GM12875 (cell line): Measurements from ENCODE around the gene PRDX2.
"Not testable (repeated sequence)": the region's sequence is repeated elsewhere in the genome, so short reads cannot be mapped to it uniquely, and the experiment has no call there.

Experiments
- H3K4me3 ChIP-seq: one replicate; pipeline ENCODE4 v1.5.1; 2011; ENCODE audit warnings: low read depth, low read length, control low read depth
- TF ChIP-seq, protein P1 (sequence below): IDR thresholded peaks from 2 replicates; pipeline ENCODE4 v1.5.1; 2011; ENCODE audit warnings: low read depth, mild to moderate bottlenecking, control low read depth, inconsistent platforms, low read length, moderate library complexity, borderline replicate concordance; ENCODE audit not compliant: insufficient read depth

The PRDX2 gene

DNA sequence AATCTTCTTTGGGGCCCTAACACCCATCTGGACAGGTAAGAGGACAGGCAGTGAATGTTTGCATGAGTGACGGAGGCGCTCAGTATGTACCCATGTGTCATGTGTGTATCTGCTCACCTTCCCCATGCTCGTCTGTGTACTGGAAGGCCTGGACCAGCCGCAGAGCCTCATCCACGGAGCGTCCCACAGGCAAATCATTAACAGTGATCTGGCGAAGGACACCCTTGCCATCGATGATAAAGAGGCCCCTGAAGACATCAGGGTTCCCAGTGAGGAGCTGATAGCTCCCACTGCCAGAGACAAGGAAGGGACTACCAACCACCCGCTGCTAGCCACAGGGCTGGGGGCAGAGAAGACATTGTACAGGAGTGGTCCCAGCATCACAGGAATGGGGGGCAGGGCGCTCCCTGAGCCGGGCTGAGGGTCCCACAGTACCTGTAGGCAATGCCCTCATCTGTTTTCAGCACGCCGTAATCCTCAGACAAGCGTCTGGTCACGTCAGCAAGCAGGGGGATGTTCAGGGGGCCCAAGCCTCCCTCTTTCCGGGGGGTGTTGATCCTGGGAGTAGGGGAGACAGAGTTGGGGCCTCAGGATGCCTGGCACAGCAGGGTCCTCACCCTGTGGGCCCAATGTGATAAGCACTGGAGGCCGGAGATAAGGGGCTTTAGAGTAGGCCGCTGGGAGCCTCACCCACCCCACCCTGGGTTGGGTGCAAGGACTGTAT, 1.7 kb downstream of the PRDX2 start:
- TF ChIP-seq, protein P1, sequence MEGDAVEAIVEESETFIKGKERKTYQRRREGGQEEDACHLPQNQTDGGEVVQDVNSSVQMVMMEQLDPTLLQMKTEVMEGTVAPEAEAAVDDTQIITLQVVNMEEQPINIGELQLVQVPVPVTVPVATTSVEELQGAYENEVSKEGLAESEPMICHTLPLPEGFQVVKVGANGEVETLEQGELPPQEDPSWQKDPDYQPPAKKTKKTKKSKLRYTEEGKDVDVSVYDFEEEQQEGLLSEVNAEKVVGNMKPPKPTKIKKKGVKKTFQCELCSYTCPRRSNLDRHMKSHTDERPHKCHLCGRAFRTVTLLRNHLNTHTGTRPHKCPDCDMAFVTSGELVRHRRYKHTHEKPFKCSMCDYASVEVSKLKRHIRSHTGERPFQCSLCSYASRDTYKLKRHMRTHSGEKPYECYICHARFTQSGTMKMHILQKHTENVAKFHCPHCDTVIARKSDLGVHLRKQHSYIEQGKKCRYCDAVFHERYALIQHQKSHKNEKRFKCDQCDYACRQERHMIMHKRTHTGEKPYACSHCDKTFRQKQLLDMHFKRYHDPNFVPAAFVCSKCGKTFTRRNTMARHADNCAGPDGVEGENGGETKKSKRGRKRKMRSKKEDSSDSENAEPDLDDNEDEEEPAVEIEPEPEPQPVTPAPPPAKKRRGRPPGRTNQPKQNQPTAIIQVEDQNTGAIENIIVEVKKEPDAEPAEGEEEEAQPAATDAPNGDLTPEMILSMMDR = no peak
- H3K4me3 ChIP-seq = no peak overlapping the region

DNA sequence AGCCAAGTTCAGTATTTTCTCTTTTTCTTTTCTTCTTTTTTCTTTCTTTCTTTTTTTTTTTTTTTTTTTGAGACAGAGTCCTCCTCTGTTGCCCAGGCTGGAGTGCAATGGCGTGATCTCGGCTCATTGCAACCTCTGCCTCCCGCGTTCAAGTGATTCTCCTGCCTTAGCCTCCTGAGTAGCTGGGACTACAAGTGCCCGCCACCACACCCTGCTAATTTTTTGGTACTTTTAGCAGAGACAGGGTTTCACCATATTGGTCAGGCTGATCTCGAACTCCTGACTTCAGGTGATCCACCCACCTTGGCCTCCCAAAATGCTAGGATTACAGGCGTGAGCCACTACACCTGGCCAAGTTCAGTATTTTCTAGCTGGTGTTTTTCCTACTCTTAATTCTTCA, 4.0 kb downstream of the PRDX2 start:
- H3K4me3 ChIP-seq = not testable (repeated sequence)

DNA sequence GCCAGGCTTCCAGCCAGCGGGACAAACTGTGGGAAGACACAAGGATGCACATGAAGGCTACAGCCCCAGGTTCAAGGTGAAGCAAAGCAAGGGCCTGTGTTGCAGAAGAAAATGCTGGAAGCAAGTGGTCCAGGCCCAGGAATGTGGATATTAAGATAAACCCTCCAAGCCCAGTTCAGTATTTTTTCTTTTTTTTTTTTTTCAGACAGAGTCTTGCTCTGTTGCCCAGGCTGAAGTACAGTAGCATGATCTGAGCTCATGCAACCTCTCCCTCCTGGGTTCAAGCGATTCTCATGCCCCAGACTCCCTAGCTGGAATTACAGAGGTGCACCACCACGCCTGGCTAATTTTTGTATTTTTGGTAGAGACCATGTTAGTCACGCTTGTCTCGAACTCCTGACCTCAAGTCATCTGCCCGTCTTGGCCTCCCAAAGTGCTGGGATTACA, 4.4 kb downstream of the PRDX2 start:
- TF ChIP-seq, protein P1 = no peak
- no peak overlapping the region for H3K4me3 ChIP-seq

DNA sequence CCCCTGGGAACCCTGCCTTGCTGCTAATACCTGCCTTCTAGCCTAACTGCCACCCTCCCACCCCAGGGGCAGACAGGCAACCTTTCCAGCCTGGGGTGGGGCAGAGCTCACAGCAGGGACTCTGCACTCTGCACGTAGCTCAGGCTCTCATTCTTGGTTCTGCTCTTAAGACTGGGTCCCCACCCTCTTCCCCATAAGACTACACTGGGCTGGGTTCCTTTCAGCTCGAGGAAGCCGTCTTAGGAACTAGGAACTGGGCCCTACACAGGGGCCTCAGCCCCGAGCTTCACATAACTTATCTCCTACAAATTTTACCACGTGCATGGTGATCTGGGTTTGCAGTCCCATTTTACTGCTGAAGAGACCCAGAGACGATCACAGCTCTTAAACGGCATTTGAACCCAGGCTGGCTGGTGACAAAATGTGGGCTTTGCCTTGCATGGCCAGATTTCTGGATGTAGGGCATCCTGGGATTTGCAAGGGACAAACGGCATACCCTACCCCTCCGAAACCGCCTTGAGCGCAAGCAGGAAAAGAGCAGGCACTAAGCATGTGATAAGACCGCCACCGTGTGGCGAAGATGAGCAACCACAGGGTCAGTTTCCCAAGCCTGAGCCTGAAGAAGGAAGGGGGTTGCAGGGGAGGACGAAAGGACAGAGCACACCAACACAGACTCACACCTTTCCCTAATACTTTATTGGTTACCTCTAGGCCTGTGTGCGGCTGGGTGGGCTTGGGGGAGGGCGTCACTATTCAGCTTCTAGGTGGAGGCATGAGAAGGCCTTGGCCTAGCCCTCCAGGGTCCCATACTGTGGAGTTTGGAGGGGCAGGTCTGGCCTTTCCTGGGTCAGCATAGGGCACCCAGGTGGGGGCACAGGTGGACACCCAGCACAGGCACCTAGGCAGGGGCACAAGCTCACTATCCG, 5.2 kb downstream of the PRDX2 start:
- no peak overlapping the region for H3K4me3 ChIP-seq
- TF ChIP-seq, protein P1 = peak; percentile 89

DNA sequence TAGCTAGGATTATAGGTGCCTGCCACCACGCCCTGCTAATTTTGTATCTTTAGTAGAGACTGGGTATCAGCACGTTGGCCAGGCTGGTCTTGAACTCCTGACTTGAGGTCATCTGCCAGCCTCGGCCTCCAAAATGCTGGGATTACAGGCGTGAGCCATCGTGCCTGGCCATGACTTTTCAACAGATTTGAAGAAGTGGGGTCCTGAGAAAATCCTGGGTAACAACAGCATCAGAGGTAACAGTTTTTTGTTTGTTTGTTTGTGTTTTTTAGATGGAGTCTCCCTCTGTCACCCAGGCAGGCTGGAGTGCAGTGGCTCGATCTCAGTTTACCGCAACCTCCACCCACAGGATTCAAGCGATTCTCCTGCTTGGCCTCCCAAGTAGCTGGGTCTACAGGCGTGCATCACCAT, 6.6 kb downstream of the PRDX2 start:
- H3K4me3 ChIP-seq = no peak overlapping the region
- TF ChIP-seq, protein P1 = no peak

DNA sequence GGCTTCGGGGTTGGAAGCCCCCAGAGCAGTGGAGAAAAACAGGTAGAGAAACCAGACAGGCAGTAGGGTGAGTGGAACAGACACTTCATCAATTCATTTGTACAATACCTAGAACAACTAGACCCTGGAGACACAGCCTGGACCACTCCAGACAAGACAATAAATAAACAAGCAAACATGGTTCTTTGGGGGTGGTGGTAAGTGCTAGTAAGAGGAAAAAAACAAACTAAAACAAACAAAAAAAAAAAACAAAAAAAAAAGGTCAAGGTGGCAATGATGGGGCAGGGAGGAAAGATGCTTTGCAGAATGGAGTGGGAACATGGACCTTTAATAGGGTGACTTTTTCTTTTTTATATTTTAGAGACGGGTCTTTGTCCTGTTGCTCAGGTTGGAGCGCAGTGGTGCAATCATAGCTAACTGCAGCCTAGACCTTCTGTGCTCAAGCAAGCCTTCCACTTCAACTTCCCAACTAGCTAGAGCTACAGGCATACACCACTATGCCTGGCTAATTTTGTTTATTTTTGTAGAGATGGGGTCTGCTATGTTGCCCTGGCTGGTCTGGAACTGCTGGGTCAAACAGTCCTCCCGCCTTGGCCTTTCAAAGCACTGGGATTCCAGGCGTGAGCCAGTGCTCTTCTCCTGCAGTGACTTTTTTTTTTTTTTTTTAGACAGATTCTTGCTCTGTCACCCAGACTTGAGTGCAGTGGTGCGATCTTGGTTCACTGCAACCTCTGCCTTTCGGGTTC, 7.2 kb downstream of the PRDX2 start:
- TF ChIP-seq, protein P1 = no peak
- peak overlapping the region; percentile 95 for H3K4me3 ChIP-seq
